WTC11 (cell line): ENCODE measurements around the gene NHSL2. TPM values are rescaled to one million over a fixed set of nuclear protein-coding genes. Genes with fewer than 3 reads are reported as not detected.

Experiments used
- ATAC-seq: fragments of 200-7000 bp; cut with Tn5 transposase; 2 replicates; pipeline ENCODE4 v1.10.0; 2021; ENCODE audit warnings: mild to moderate bottlenecking, moderate library complexity
- CTCF ChIA-PET: fragments of 300-600 bp; sonication (Branson Sonifier 250); formaldehyde crosslinking; loops from one replicate; lab custom pipeline; 2021; ENCODE audit warnings: antibody characterized with exemption; lab: Charles Lee
- POLR2A ChIA-PET: fragments of 350-600 bp; sonication (Branson Sonifier 250); formaldehyde crosslinking; loops from one replicate; lab custom pipeline; 2021; ENCODE audit warnings: antibody characterized with exemption; lab: Charles Lee
- DNase-seq: peaks from one replicate; pipeline ENCODE4 v3.0.0; 2021; ENCODE audit warnings: low spot score
- H3K27ac Mint-ChIP-seq: 2 replicates; pipeline ENCODE4 v1.8.0; 2021; ENCODE audit warnings: mixed read lengths
- H3K27me3 Mint-ChIP-seq: 2 replicates; pipeline ENCODE4 v1.8.0; 2021; ENCODE audit warnings: low read depth, mild to moderate bottlenecking, moderate library complexity, mixed read lengths
- H3K36me3 Mint-ChIP-seq: 2 replicates; pipeline ENCODE4 v1.8.0; 2021; ENCODE audit warnings: mixed read lengths
- H3K4me1 Mint-ChIP-seq: 2 replicates; pipeline ENCODE4 v1.8.0; 2022; ENCODE audit warnings: mixed read lengths
- H3K4me3 Mint-ChIP-seq: 2 replicates; pipeline ENCODE4 v1.8.0; 2021; ENCODE audit warnings: mild to moderate bottlenecking, moderate library complexity, mixed read lengths
- H3K9me3 Mint-ChIP-seq: 2 replicates; pipeline ENCODE4 v1.8.0; 2021; ENCODE audit warnings: mixed read lengths
- CDX4 ChIP-seq: fragments of 250-450 bp; sonication (Bioruptor Pico); IDR thresholded peaks from 2 replicates; pipeline ENCODE4 v1.9.0; 2021; ENCODE audit warnings: moderate library complexity, mild to moderate bottlenecking, inconsistent platforms, borderline replicate concordance
- ELF4 ChIP-seq: sonication (generic); formaldehyde crosslinking; IDR thresholded peaks from 2 replicates; pipeline ENCODE4 v1.8.1; 2022; ENCODE audit warnings: low read depth, mild to moderate bottlenecking, moderate library complexity, missing genetic modification reagents
- ESRRA ChIP-seq: sonication (generic); formaldehyde crosslinking; IDR thresholded peaks from 2 replicates; pipeline ENCODE4 v1.8.1; 2022; ENCODE audit warnings: mild to moderate bottlenecking, missing genetic modification reagents, borderline replicate concordance
- FOXK1 ChIP-seq: sonication (generic); formaldehyde crosslinking; IDR thresholded peaks from 2 replicates; pipeline ENCODE4 v1.8.0; 2022; ENCODE audit warnings: mild to moderate bottlenecking, moderate library complexity, missing genetic modification reagents
- GRHL2 ChIP-seq: fragments of 250-450 bp; sonication (Bioruptor Pico); IDR thresholded peaks from 2 replicates; pipeline ENCODE4 v1.8.0; 2022; ENCODE audit warnings: mild to moderate bottlenecking, moderate library complexity; ENCODE audit not compliant: insufficient replicate concordance, severe bottlenecking
- IRF2 ChIP-seq: sonication (generic); formaldehyde crosslinking; IDR thresholded peaks from 2 replicates; pipeline ENCODE4 v1.8.0; 2022; ENCODE audit warnings: low read depth, missing genetic modification reagents, borderline replicate concordance
- JUN ChIP-seq: sonication (generic); formaldehyde crosslinking; IDR thresholded peaks from 2 replicates; pipeline ENCODE4 v1.8.0; 2023; ENCODE audit warnings: mild to moderate bottlenecking, missing genetic modification reagents
- NFE2L1 ChIP-seq: sonication (generic); formaldehyde crosslinking; IDR thresholded peaks from 2 replicates; pipeline ENCODE4 v1.8.1; 2023; ENCODE audit warnings: missing genetic modification reagents
- NFYB ChIP-seq: sonication (generic); formaldehyde crosslinking; conservative IDR thresholded peaks from 2 replicates; pipeline ENCODE4 v1.8.0; 2022; ENCODE audit warnings: low read depth, missing genetic modification reagents
- NR1H2 ChIP-seq: sonication (generic); formaldehyde crosslinking; IDR thresholded peaks from 2 replicates; pipeline ENCODE4 v1.9.0; 2021; ENCODE audit warnings: mild to moderate bottlenecking, moderate library complexity, missing genetic modification reagents
- NR3C1 ChIP-seq: sonication (generic); formaldehyde crosslinking; conservative IDR thresholded peaks from 2 replicates; pipeline ENCODE4 v1.8.1; 2023; ENCODE audit warnings: low read depth, mild to moderate bottlenecking, missing genetic modification reagents
- PRDM15 ChIP-seq: sonication (generic); formaldehyde crosslinking; IDR thresholded peaks from 2 replicates; pipeline ENCODE4 v1.8.0; 2022; ENCODE audit warnings: missing genetic modification reagents
- PREB ChIP-seq: sonication (generic); formaldehyde crosslinking; IDR thresholded peaks from 2 replicates; pipeline ENCODE4 v1.8.1; 2022; ENCODE audit warnings: mild to moderate bottlenecking, missing genetic modification reagents, moderate library complexity, borderline replicate concordance
- RELA ChIP-seq: sonication (generic); formaldehyde crosslinking; IDR thresholded peaks from 2 replicates; pipeline ENCODE4 v1.8.1; 2022; ENCODE audit warnings: missing genetic modification reagents, mild to moderate bottlenecking, borderline replicate concordance
- TCF7 ChIP-seq: sonication (generic); formaldehyde crosslinking; IDR thresholded peaks from 2 replicates; pipeline ENCODE4 v1.8.0; 2022; ENCODE audit warnings: mild to moderate bottlenecking, low read depth, missing genetic modification reagents, moderate library complexity
- TEAD1 ChIP-seq: sonication (generic); formaldehyde crosslinking; IDR thresholded peaks from 2 replicates; pipeline ENCODE4 v1.8.0; 2022; ENCODE audit warnings: mild to moderate bottlenecking, missing genetic modification reagents
- TEAD4 ChIP-seq: sonication (generic); formaldehyde crosslinking; IDR thresholded peaks from 2 replicates; pipeline ENCODE4 v1.8.0; 2022; ENCODE audit warnings: mild to moderate bottlenecking, missing genetic modification reagents
- ZMAT4 ChIP-seq: fragments of 250-450 bp; sonication (Bioruptor Pico); IDR thresholded peaks from 2 replicates; pipeline ENCODE4 v1.9.0; 2021; ENCODE audit warnings: mild to moderate bottlenecking
- ZNF219 ChIP-seq: sonication (generic); formaldehyde crosslinking; IDR thresholded peaks from 2 replicates; pipeline ENCODE4 v1.8.0; 2023; ENCODE audit warnings: missing genetic modification reagents, mild to moderate bottlenecking, borderline replicate concordance
- ZNF263 ChIP-seq: sonication (generic); formaldehyde crosslinking; IDR thresholded peaks from 2 replicates; pipeline ENCODE4 v1.8.1; 2022; ENCODE audit warnings: low read depth, mild to moderate bottlenecking, moderate library complexity, missing genetic modification reagents
- ZNF396 ChIP-seq: fragments of 250-450 bp; sonication (Bioruptor Pico); IDR thresholded peaks from 2 replicates; pipeline ENCODE4 v1.8.0; 2021; ENCODE audit warnings: mild to moderate bottlenecking, moderate library complexity, borderline replicate concordance
- ZNF416 ChIP-seq: fragments of 250-450 bp; sonication (Bioruptor Pico); IDR thresholded peaks from 2 replicates; pipeline ENCODE4 v1.9.0; 2021; ENCODE audit warnings: mild to moderate bottlenecking, inconsistent platforms
- ZNF423 ChIP-seq: fragments of 250-450 bp; sonication (Bioruptor Pico); IDR thresholded peaks from 2 replicates; pipeline ENCODE4 v2.1.2; 2022; ENCODE audit warnings: mild to moderate bottlenecking, moderate library complexity
- ZNF512 ChIP-seq: sonication (generic); formaldehyde crosslinking; IDR thresholded peaks from 2 replicates; pipeline ENCODE4 v1.8.1; 2022; ENCODE audit warnings: missing genetic modification reagents, borderline replicate concordance
- total RNA-seq: library from RNA; stranded (reverse); gene quantifications from 3 replicates; pipeline ENCODE4 v1.2.3, GENCODE V29; 2021
- TF ChIP-seq, protein P1 (sequence below): fragments of 200-600 bp; IDR thresholded peaks from 2 replicates; pipeline ENCODE4 v1.8.0; 2022; ENCODE audit warnings: antibody characterized with exemption
- TF ChIP-seq, protein P2 (sequence below): sonication (generic); formaldehyde crosslinking; conservative IDR thresholded peaks from 2 replicates; pipeline ENCODE4 v1.8.1; 2022; ENCODE audit warnings: mild to moderate bottlenecking, missing genetic modification reagents
- TF ChIP-seq, protein P3 (sequence below): sonication (generic); formaldehyde crosslinking; IDR thresholded peaks from 2 replicates; pipeline ENCODE4 v1.8.0; 2022; ENCODE audit warnings: mild to moderate bottlenecking, missing genetic modification reagents

Gene NHSL2
- total RNA-seq, 1 experiment from 2014 or later = 7.9 TPM

- TF ChIP-seq FOXK1 (CRISPR knock-in tag) = no peak
- TF ChIP-seq NR3C1 (CRISPR knock-in tag) = no peak
- TF ChIP-seq TEAD1 = no peak
- TF ChIP-seq TCF7 = no peak
- no peak for TF ChIP-seq ZNF396 (CRISPR knock-in tag)
- no peak for TF ChIP-seq ZNF219 (CRISPR knock-in tag)
- TF ChIP-seq, protein P1, sequence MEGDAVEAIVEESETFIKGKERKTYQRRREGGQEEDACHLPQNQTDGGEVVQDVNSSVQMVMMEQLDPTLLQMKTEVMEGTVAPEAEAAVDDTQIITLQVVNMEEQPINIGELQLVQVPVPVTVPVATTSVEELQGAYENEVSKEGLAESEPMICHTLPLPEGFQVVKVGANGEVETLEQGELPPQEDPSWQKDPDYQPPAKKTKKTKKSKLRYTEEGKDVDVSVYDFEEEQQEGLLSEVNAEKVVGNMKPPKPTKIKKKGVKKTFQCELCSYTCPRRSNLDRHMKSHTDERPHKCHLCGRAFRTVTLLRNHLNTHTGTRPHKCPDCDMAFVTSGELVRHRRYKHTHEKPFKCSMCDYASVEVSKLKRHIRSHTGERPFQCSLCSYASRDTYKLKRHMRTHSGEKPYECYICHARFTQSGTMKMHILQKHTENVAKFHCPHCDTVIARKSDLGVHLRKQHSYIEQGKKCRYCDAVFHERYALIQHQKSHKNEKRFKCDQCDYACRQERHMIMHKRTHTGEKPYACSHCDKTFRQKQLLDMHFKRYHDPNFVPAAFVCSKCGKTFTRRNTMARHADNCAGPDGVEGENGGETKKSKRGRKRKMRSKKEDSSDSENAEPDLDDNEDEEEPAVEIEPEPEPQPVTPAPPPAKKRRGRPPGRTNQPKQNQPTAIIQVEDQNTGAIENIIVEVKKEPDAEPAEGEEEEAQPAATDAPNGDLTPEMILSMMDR = no peak
- no peak for TF ChIP-seq NFE2L1 (CRISPR knock-in tag)
- TF ChIP-seq CDX4 = no peak
- TF ChIP-seq, protein P2, sequence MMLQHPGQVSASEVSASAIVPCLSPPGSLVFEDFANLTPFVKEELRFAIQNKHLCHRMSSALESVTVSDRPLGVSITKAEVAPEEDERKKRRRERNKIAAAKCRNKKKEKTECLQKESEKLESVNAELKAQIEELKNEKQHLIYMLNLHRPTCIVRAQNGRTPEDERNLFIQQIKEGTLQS (CRISPR knock-in tag) = no peak
- no peak for TF ChIP-seq ELF4
- TF ChIP-seq, all 79 proteins: peak for 0
Measured at GRCh38 chrX:72088761-72089160, 178.1 kb downstream of the NHSL2 start (continued).

DNA sequence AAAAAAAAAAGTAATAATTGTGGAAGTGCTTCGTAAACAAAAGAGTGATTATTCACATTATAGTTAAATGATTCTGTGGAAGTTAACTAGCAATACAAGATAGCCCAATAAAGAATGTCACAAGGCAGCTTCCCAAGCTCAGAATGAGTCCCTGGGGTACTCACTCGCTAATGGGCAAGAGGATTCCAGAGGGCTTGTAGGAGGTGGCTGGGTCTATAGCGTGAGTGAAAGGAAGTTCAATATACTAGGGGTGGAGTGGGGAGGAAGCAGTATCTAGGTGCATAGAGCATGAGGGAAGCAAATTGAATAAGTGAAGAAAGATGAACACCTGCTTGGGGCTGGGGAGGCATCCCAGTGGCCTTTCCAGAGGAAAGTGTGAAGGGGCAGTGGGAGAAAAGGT lies 178.6 kb downstream of the NHSL2 start:
- Mint-ChIP-seq H3K27ac (no peak overlapping the region), H3K27me3 (no peaks in the 10 kb centered on the region), H3K4me1 (peaks cover 8% of the 10 kb centered on the region; the same call in 1 of the 2 replicates), H3K9me3 (no peaks in the 10 kb centered on the region), H3K4me3 (no peak overlapping the region), H3K36me3 (no peaks in the 10 kb centered on the region; the same call in 1 of the 2 replicates)
- CTCF ChIA-PET = no interaction called here
- ATAC-seq (no peak), DNase-seq (no peak)
- POLR2A ChIA-PET = no interaction called here
- TF ChIP-seq, protein P3, sequence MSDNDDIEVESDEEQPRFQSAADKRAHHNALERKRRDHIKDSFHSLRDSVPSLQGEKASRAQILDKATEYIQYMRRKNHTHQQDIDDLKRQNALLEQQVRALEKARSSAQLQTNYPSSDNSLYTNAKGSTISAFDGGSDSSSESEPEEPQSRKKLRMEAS (CRISPR knock-in tag) = no peak
- TF ChIP-seq RELA (CRISPR knock-in tag) (no peak), ESRRA (CRISPR knock-in tag) (no peak), TEAD4 (CRISPR knock-in tag) (no peak), ZNF263 (CRISPR knock-in tag) (no peak), ZNF512 (CRISPR knock-in tag) (no peak), PREB (CRISPR knock-in tag) (no peak), NR3C1 (CRISPR knock-in tag) (no peak), NR1H2 (CRISPR knock-in tag) (no peak), GRHL2 (CRISPR knock-in tag) (no peak), PRDM15 (CRISPR knock-in tag) (no peak), ZNF396 (CRISPR knock-in tag) (no peak), NFYB (CRISPR knock-in tag) (no peak), JUN (CRISPR knock-in tag) (no peak), ZNF423 (CRISPR knock-in tag) (no peak), ZMAT4 (CRISPR knock-in tag) (no peak), ZNF416 (no peak), IRF2 (CRISPR knock-in tag) (no peak)
